NCI-H524 treated with DMSO at 0.1 percent for 48 hours (cell line): Measurements from ENCODE around the gene SERTM2.
"Not testable (repeated sequence)": the region's sequence is repeated elsewhere in the genome, so short reads cannot be mapped to it uniquely, and the experiment has no call there.

Experiments
- DNase-seq: peaks from one replicate; lab custom pipeline; 2025; lab: John Stamatoyannopoulos, UW

SERTM2 gene

GRCh38 chrX:111511477-111511876, at the start of gene SERTM2:
SERTM2 (plus strand) TSS chrX:111511645; CDS start chrX:111518858, 7,213 bp downstream.
- peak; percentile 51 for DNase-seq

- DNase-seq, result no peak
Observed at GRCh38 chrX:111465669-111466068, 45.8 kb upstream of the SERTM2 start.

- no peak for DNase-seq
Observed at GRCh38 chrX:111467896-111468295, 43.5 kb upstream of the SERTM2 start.

GRCh38 chrX:111470681-111471403, 40.6 kb upstream of the SERTM2 start:
- no peak for DNase-seq

- DNase-seq, result no peak
Observed at GRCh38 chrX:111481896-111482295, 29.5 kb upstream of the SERTM2 start.

GRCh38 chrX:111483135-111483534, 28.3 kb upstream of the SERTM2 start:
- no peak for DNase-seq

GRCh38 chrX:111483881-111484280, 27.6 kb upstream of the SERTM2 start:
- no peak for DNase-seq

GRCh38 chrX:111490688-111491087, 20.8 kb upstream of the SERTM2 start:
- peak; percentile 77 for DNase-seq

GRCh38 chrX:111492085-111492484, 19.4 kb upstream of the SERTM2 start:
- DNase-seq, result peak; percentile 37

- no peak for DNase-seq
Observed at GRCh38 chrX:111498538-111499103, 12.8 kb upstream of the SERTM2 start.

GRCh38 chrX:111503485-111503993, 7.9 kb upstream of the SERTM2 start:
- DNase-seq, result no peak

GRCh38 chrX:111504941-111505340, 6.5 kb upstream of the SERTM2 start:
- no peak for DNase-seq

GRCh38 chrX:111505783-111506182, 5.7 kb upstream of the SERTM2 start:
- DNase-seq, result no peak

GRCh38 chrX:111506826-111507225, 4.6 kb upstream of the SERTM2 start:
- DNase-seq, result no peak

GRCh38 chrX:111507933-111508332, 3.5 kb upstream of the SERTM2 start:
- no peak for DNase-seq

GRCh38 chrX:111515298-111515697, 3.9 kb downstream of the SERTM2 start:
- no peak for DNase-seq

GRCh38 chrX:111518667-111519066, 7.2 kb downstream of the SERTM2 start:
- DNase-seq, result no peak

GRCh38 chrX:111519215-111519614, 7.8 kb downstream of the SERTM2 start:
- DNase-seq, result peak; percentile 77

GRCh38 chrX:111520506-111520905, 9.1 kb downstream of the SERTM2 start:
- DNase-seq, result no peak

- DNase-seq, result no peak
Observed at GRCh38 chrX:111521169-111521568, 9.7 kb downstream of the SERTM2 start.

GRCh38 chrX:111543212-111543741, 31.8 kb downstream of the SERTM2 start:
- no peak for DNase-seq

GRCh38 chrX:111549235-111549634, 37.8 kb downstream of the SERTM2 start:
- DNase-seq, result not testable (repeated sequence)

GRCh38 chrX:111555406-111555958, 44.0 kb downstream of the SERTM2 start:
- DNase-seq, result no peak
